Middle frontal gyrus (tissue), 1 donor: ENCODE results near the gene AHCYL2.
"Not testable (repeated sequence)": the region's sequence is repeated elsewhere in the genome, so short reads cannot be mapped to it uniquely, and the experiment has no call there.

Experiments used
- DNase-seq: peaks from one replicate; pipeline ENCODE4 v3.0.0-alpha.2; 2015; ENCODE audit warnings: low spot score; ENCODE audit errors: extremely low spot score

AHCYL2 gene

DNA sequence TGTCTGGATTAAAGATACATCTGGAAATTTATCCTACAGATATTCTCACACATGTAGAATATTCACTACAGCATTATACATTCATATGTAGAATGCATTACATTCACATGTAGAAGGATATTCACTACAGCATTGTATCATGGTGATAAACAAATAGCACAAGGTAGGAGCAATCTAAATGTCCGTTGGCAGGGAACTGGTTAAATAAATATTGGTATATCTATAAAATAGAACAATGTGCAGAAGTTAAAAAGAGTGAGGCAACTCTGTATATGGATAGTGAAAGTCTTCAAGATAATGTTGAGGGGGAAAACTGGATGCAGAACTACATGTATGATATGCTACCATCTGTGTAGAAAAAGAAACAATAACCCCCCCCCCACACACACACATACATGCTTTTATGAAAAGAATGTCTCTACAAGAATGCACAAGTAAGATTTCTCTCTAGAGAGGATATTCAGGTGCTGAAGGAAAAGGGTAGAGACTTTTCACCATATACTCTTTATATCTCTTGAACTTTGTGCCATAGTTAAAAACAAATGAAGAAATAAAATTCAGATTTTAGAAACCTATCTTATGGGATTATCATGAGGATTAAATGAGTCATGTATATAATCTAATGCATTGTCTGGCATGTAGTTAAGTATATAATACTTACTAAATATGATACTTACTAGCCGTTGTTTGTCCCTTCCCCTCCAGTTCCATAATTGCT, 123.4 kb downstream of the AHCYL2 start:
- DNase-seq: no peak

DNA sequence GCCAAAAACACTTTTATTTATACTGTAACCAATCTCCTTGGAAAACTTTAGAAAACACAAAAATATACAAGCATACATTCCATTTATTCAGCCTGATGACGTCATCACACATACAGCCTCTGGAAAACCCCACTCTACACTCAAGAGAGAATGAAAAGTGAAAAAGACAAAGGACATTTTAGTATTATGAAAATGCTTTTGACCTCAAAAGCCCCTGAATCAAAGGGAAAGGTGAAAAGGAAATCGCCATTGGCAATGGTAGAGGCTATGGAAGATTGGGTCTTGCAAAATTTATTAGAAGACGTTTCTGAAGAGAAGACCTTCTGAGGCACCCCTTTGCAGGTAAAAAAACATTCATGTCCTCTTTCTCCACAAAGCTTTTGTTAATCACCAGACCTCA, 126.5 kb downstream of the AHCYL2 start:
- DNase-seq: no peak

DNA sequence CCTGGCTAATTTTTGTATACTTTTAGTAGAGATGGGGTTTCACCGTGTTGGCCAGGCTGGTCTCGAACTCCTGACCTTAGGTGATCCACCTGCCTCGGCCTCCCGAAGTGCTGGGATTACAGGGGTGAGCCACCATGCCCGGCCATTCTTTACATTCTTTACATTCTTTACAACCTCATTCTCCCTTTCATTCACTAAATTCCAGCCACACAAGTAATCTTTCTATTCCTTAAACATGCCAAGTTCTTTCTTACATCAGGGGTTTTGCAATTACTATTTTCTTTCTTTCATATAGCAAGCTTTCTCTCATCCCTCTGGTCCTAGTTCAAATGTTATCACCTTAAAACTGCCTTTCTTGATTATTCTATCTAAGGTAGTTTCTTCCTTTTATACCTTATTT, 128.3 kb downstream of the AHCYL2 start:
- DNase-seq: not testable (repeated sequence)

DNA sequence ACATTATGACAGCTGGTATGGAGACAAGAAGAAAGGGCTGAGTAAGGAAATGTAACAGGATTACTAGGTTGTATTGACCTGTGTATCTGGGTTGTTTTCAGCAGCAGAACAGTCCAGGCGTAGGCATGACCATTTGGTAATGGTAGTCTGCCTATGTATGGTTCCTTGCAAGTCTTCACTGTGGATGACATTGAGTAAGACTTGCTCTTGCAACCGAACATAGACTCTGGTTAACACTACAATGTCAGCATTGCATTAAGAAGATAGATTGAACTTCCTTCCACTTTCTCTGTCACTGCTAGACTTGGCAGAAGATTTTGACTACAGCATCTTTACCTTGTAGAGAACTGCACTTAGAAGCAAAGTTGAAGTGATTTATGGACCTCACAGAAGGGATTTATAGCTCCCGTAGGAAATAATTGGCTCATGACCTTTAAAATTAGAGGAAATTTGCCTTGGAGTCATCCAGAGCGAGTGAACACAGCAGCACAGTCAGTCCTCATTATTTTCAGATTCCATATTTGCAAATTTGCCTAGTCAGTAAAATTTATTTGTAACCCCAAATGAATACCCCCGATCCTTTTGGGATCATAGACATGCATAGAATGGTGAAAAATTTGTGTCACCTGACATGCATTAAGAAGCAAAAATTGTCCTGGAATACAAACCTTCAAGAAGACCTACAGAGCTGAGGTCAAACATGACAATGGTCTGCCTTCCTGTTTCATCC, 129.8 kb downstream of the AHCYL2 start:
- DNase-seq: no peak

DNA sequence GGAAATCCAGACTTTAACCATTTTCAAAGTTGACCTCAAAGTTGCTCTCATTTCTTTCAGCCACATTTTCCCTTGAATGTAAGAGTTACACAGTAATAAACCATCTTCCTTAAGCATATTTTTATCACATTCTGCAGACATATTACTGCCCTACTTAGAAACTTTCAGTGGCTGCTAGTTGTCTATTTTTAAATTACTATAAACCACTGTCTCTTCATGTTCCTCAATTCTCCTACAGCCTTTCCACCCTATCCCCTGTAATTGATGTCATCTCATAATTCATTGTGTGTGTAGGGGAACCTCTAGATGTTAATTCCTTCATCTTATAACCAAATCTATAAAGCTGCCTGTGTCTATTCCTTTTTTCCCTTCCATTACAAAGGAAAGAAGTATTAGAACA, 131.3 kb downstream of the AHCYL2 start:
- DNase-seq: no peak

DNA sequence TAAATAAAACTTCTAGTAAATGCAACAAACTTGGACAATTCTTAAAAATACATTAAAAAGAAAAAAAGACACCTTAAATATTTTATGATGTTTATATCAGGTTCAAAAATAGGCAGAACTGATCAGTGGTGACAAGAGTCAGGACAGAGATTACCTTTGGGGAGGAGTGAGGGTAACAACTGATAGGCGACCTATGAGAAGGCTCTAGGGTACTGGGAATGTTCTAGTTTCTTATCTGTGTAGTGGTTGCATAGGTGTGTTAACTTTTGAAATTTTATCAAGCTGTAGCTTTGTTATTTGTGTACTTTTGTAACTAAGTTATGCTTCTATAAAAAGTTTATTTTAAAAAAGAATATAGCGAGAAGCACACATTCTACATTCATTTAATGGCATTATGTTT, 134.3 kb downstream of the AHCYL2 start:
- no peak for DNase-seq

DNA sequence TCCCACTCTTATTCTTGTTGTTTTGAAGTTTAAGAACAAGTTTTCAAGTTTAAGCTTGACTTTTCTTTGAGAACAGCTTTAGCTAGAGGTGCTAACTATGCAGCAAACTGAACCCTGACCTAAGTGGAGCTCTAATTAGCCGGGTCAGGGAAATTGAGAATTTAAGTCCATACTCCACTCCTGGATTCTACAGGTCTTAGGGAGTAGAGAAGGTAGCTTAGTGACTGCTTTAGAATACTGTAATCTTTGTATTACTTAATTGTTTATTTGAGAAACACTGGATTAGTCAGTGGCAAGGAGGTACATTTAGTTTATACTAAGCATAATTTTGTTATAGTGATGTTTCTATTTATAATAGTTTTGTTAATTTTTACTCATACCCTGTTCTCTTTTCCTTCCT, 134.8 kb downstream of the AHCYL2 start:
- no peak for DNase-seq

DNA sequence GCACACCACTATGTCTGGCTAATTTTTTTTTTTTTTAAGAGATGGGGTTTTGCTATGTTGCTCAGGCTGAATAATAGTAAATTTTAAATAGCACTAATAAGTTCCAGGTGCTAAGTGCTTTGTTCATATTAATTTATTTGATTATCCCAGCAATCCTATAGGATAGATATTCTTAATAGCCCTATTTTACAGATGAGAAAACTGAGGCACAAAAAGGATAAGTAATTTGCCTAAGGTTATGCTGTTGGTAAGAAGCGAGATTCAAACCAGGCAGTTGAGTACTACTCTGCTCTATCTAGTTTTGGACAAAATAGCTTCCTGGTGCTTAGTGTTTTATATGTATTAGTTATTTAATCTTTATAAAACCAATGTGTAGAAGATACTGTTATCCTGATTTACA, 136.9 kb downstream of the AHCYL2 start:
- no peak for DNase-seq

DNA sequence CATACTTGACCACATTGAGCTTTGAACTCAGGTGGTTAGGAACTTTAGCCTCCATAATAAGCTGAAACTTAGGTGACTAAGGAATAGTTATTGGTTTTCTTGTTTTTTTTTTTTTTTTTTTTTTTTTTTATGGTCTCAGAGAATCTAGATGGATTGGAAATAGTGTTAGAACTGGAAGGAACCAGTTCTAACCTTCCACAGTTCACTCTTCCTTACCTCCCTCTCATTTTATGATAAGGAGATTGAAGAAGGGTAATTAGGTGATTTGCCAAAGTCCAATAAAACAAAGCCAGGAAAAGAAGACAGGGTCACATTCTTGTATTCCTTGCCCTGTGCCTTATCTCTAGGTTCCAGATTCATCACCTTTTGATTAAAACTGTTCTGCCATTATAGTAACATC, 137.7 kb downstream of the AHCYL2 start:
- DNase-seq: no peak

DNA sequence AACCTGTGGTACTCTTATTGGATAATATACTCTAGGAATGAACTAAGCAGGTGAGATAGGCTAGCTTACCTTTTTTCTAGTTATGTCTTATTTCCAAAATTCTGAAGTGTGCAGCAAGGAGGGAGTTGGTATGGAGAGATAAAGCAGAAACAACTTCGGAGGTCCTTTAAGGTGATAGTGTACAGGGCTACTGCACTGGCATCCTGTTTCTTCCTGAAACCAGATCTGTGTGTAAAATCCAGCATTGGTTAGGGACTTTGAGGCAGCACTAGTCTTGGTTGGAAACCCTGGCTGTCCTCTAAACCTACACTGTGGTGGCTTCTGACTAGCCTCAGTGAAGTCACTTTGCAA, 142.5 kb downstream of the AHCYL2 start:
- DNase-seq: no peak

DNA sequence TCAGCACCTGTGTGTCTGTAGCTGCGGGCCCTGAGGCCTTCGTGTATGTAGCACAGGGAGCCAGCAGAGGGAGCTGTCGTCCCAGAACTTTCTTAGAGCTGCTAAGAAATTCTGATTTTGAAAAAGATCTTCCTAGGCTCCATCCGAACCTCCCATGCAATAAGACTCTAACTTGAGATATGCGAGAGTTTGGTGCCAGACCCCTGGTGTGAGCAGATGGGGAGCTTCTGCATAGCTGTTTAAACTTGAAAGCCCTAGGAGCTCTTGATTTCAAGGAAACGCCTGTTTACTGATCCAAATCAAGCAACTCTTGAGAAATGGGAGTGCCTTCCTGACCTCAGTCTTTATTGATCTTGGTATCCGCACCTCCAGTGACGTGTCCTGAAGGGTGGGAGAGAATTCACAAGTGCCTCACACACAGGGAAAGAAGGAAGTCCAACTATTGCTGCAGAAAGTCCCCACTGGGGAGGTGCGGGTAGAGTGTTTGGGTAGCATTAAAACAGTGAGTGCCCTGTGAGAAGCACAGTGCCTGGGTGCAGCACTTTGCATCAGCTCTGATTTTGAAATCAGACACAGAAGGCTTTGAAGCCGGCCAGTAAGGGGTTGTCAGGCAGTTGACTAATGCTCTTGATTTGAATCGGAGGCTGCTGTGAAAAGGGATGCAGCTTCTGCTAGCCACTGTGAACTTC, 143.0 kb downstream of the AHCYL2 start:
- peak; percentile 71 for DNase-seq

DNA sequence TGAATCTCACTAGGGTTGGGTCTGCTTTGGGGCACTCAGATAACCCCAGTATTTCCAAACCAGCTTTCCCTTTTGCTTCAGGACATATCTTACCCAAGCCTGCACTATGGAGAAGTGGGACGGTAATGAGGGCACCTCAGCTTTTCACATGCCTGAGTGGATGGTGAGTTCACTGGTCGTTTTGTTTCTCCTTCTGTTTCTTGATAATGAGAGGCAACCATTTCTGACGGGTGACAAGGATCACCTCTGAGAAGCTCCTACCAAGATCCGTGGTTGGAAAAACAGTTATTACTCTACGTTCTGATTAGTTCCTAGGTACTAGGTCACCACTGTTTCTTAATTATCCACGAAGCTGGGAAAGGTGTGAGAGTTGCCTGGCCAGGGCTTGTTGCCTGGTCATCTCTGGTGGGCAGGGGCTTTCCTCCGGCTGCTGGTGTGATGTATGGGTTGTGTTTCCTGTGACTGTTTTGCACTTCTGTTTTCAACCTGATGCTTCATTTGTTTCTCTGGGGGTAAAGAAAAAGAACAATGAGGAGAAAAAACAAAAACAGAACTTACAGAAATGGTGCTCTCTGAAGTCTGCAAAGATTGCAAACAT, 143.7 kb downstream of the AHCYL2 start:
- no peak for DNase-seq

DNA sequence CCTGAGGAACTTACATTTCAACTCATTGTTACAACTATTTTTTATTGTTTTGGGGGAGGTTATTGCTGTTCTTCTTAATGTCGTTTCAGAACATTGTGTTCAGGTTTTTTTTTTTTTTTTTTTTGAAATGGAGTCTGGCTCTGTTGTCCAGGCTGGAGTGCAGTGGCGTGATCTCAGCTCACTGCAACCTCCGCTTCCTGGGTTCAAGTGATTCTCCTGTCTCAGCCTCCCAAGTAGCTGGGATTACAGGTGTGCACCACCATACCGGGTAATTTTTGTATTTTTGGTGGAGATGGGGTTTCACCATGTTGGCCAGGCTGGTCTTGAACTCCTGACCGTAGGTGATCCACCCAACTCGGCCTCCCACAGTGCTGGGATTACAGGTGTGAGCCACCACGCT, 144.6 kb downstream of the AHCYL2 start:
- not testable (repeated sequence) for DNase-seq

DNA sequence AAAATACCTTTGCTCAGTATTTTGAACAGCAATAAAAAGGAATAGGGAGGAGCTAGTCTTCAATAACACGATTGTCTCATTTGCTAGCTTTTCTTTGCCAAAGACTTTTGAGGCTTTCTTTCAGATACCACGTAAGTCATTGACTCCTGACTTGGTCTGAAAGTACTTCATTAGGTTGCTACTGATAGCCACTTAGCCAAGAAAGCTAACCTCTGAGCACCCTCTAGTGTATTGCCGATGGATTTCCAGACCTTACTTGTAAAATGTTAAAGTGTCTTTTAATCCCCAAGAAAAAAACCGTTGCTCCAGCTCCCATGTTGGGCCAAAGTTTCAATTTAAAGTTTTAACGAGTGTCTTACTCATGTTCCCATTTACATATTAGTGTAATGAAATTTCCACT, 146.0 kb downstream of the AHCYL2 start:
- DNase-seq: no peak

DNA sequence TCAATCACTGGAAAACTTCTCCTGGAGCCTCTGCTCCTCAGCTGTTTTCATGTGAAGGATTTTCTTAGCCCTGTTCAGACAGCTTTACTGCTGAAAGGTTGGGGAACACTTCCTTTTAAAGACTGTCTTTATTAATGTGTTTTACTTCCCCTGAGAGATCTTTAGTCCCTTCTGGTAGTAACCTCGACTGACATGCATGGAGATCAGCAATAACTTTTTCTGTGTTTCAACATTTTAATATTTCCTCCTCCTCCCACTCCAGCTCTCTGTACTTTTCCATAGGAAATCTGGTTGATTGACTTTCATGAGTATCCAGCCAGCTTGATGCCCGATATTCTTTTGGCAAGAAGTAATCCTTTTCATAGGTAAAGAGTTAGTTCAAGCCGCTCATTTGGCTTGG, 146.7 kb downstream of the AHCYL2 start:
- DNase-seq: no peak

DNA sequence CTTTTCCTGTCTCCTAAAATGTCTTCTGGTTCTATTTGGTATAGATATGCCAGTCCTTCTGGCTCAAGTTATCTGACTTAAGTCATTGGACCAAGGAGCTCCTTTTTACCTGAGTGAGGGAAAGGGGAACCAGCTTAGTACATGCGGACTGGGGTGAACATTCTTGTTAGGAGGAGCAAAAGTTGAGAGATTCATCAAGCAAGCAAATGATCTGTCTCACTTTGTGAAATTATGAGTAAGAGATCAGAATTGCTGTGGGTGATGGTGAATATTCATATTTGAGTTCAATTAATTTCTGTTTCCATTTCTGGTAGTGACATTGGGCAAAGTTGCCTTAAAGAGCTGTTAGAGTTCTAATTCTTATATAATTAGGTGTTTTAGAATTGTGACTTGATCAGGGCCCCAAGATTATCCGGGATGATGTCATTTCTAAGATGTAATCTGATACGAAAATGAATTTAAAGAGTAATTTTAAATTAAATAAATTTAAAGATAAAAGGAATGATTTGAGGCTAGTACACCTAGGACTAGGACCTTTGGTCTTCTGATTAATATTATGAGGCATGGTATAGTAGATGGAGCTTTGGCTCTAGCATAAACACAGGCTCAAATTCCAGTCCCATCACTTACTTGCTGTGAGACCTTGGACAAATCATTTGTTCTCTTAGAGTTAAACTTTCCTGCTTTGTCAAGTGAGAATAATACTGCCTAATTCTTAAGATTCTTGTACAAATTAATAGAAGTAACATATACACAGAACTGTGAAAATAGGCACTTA, 149.0 kb downstream of the AHCYL2 start:
- no peak for DNase-seq

DNA sequence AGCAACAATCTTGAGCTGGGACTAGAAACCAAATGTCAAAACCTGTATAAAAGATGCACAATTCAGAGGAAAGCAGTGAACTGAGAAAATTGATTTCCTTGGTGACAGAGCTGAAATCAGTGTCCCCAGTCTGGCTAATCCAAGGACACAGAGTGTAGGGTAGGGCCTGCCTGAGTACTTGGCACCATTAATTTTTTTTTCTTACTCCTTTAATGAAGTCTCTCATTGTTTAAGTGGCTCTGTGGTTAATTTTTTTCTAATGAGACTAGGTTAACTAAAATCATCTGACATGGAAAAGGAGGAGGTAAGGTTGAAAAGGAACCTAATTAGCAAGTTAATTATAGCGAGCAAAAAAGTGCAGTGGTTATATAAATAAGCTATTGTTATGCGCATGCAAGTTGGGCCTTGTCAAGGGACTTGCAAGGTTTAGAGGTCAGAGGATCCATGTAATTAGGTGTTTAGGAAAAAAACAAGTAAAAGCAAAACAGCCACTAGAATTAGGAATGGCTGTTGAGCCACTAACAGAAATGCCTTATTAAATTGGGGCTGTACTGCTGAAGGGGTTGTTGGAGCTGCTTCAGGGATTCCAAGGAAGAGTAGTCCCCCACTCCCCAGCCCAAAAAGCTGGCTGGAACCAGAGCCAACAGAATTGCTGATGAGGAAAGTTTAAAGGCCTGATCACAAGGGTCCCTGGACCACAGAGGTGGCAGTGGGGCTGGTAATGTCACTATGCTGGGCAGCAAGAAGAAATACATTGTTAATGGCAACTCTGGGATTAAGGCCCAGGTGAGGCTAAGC, 150.5 kb downstream of the AHCYL2 start:
- no peak for DNase-seq

DNA sequence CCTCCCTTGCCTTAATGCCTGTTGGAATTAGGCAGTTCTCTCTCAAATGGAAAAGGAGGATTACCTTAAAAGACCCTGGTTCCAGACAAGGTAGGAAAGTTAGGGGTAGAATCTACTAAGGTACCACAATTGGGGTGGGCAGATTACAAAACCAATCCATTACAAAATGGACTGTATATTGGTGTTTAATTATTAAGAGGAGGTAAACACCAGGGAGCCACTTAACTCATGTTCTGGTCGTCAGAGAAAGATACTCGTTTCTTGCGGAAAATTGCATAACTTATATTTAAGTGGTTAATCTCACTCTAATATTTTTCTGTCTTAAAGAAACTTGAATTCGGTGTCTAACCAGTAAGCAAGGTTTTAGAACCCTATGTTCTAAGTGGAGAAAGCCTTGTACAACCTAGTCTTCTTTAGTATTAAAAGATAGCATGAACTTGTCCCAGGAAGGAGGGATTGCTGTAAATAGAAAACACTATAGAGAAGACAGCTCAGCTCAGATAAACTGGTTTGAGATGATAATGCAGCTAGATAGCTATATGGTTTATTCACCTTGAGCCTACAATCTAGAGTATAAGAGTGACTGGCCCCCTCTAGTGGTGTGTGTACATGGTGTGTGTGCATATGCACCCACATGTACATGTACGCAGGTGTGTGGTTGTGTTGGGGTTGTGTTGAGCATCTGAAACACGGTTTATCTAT, 151.4 kb downstream of the AHCYL2 start:
- no peak for DNase-seq

DNA sequence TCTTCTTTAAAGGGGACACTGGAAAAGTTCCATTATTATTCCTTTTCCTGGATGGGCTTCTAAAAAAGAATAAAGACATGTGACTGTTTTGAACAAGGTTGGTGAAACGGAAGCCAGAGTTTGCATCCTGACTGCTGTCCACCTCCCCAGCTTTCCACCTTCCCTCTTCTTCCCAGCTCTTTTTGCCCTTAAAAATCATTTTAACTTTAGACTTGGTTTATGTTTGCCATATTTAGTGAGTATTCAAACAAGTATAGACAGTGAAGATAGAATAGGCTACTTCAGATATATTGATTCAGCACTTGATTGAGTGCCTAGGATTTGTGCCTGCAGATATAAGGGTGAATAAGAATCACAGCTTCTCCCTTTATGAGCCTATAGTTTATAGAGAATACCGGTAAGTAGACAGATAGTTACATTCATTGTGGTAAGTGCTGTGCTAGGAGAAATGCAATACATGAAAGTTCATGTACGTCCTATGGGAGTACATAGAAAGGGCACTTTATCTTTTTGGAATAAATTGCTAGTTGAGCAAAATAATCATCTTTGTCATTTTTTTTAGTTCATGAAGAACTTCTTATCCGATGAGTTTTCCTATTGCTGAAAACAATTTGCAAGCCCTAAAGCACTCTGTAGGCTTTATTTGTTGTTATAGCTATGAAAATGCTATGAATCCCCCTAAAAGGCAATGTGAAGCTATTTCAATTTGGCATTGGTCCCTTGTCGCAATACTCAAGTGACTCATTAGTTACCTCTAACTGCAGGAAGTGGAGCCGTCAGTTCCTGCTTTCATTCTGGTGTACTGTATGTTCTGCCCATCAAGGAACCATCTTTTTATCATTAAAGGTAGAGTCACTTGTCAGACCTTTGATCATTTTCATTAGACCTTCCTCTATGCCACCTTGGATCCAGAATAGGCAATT, 152.2 kb downstream of the AHCYL2 start:
- no peak for DNase-seq
